Epithelial cell of prostate (primary cell): ENCODE measurements around the gene SNAP29.
"Not testable (repeated sequence)": the region's sequence is repeated elsewhere in the genome, so short reads cannot be mapped to it uniquely, and the experiment has no call there.

Experiments used
- DNase-seq: peaks from one replicate; pipeline ENCODE4 v3.0.0-alpha.2; 2011; ENCODE audit warnings: low read depth, low spot score
- H3K27ac ChIP-seq: fragments of 450-650 bp; 2 replicates; pipeline ENCODE4 v1.5.1; 2017; ENCODE audit warnings: mild to moderate bottlenecking

Gene SNAP29

DNA sequence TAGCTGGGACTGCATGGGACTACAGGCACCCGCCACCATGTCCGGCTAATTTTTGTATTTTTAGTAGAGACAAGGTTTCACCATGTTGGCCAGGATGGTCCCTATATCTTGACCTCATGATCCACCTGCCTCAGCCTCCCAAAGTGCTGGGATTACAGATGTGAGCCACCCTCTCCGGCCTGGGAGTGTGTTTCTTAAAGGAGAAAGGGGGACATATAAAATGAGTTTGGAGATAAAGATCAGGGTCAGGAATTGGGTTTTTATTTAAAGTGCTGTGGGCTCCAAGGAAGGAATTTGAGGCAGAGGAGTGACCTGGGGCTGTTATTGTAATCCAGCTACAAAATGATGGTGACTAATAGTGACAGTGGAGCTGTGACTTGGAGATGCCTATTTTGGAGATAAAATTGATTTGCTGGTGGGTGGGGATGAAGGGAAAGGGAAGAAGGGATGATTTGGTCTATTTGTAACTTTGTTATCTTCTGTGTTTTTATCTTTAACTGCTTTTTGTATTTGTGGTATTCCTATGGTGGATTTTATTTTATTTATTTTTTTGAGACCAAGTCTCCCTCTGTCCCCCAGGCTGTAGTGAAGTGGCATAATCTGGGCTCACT is 63.4 kb downstream of the SNAP29 start:
- DNase-seq: no peak
- no peak overlapping the region for H3K27ac ChIP-seq

DNA sequence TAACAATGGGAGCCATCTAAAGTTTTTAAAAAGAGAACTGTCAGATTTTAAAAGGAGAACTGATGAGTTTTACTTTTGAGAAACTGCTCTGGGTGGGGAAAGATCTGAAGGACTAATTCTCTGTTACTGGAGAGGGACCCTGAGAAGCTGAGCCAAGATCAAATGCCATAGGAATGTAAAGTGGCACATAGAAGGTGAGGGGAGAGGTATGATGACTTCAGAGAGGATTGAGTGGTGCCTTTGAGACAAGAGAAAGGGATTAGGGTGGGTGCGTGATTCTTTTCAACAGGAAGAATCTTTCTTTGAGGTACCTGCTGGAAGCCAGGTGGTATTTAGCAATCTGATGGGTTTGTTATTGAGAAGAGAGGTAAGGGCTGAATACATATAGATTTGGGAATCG is 67.4 kb downstream of the SNAP29 start:
- DNase-seq: no peak
- no peak overlapping the region for H3K27ac ChIP-seq

DNA sequence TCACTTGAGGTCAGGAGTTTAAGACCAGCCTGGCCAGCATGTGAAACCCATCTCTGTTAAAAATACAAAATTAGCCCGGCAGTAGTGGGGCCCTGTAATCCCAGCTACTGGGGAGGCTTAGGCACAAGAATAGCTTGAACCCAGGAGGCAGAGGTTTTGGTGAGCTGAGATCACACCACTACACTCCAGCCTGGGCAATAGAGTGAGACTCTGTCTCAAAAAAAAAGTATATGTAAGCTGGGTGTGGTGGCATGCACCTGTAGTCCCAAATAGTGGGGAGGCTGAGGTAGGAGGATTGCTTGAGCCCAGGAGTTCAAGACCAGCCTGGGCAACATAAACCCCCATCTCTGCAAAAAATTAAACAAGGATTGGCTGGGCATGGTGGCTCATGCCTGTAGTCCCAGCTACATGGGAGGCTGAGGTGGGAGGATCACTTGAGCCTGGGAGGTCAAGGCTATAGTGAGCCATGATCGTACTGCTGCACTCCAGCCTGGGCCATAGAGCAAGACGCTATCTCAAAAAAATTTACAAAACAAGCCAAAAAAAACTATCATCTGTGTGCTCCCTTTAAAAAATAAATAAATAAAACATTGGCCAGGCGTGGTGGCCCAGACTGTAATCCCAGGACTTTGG is 69.2 kb downstream of the SNAP29 start:
- no peak for DNase-seq
- no peak overlapping the region for H3K27ac ChIP-seq

DNA sequence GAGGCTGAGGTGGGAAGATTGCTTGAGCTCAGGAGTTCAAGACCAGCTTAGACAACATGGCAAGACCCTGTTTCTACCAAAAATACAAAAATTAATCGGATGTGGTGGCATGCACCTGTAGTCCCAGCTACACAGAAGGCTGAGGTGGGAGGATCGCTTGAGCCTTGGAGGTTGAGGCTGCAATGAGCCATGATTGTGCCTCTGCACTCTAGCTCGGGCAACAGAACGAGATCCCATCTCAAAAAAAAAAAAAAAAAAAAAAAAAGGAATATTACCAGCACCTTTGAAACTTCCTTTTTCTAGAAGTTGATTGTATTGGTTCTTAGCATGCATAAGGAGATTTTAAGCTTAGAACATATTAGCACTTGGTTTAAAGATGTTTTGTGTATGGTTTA is 69.8 kb downstream of the SNAP29 start:
- no peak for DNase-seq
- H3K27ac ChIP-seq: no peak overlapping the region

DNA sequence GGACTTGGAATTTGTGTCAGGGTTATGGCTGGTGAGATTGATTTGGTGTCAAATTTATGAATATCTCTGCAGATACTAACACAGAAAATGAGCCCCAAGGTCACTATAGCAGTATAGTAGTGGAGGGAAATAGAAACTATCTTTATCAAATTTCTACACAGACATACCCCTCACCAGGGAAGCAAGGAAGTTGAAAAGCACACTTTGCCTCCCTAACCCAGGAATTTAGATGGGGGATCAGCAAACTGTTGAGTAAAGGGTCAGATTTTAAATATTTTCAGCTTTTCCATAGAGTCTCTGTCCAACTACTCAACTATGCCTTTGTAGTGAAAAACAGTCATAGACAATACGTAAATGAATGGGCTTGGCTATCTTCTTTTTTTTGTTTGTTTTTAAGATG is 71.2 kb downstream of the SNAP29 start:
- no peak for DNase-seq
- H3K27ac ChIP-seq: no peak overlapping the region

DNA sequence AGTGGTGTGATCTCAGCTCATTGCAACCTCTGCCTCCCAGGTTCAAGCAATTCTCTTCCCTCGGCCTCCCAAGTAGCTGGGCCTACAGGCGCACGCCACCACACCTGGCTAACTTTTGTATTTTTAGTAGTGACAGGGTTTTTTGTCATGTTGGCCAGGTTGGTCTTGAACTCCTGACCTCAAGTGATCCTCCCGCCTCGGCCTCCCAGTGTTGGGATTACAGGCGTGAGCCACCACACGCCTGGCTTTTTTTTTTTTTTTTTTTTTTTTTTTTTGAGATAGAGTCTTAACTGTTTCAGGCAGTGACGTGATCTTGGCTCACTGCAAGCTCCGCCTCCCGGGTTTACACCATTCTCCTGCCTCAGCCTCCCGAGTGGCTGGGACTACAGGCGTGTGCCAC is 71.6 kb downstream of the SNAP29 start:
- not testable (repeated sequence) for H3K27ac ChIP-seq, DNase-seq

DNA sequence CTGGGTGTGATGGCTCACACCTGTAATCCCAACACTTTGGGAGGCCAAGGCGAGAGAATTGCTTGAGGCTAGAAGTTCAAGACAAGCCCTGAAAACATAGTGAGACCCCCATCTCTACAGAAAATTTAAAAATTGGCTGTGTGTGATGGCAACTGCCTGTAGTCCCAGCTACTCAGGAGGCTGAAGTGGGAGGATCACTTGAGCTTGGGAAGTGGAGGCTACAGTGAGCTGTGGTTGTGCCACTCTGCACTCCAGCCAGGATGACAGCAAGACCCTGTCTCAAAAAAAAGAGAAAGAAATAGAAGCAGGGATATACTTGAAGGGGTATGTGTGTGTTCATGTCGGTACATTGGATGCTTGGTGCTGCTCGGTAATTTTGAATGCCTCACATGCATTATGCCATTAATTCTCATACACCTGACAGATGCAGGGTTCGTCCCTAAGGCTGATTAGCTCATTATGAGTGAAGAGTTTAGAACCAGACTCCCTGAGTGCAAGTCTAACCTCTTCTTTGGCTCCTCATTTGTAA is 72.4 kb downstream of the SNAP29 start:
- no peak overlapping the region for H3K27ac ChIP-seq
- DNase-seq: no peak

DNA sequence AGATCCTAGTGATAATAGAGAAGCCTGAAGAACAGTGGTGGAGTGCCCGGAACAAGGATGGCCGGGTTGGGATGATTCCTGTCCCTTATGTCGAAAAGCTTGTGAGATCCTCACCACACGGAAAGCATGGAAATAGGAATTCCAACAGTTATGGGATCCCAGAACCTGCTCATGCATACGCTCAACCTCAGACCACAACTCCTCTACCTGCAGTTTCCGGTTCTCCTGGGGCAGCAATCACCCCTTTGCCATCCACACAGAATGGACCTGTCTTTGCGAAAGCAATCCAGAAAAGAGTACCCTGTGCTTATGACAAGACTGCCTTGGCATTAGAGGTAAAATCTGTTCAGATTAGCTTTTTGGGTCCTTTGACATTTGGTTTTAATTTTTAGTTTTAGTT is 75.1 kb downstream of the SNAP29 start:
- no peak overlapping the region for H3K27ac ChIP-seq
- DNase-seq: no peak

DNA sequence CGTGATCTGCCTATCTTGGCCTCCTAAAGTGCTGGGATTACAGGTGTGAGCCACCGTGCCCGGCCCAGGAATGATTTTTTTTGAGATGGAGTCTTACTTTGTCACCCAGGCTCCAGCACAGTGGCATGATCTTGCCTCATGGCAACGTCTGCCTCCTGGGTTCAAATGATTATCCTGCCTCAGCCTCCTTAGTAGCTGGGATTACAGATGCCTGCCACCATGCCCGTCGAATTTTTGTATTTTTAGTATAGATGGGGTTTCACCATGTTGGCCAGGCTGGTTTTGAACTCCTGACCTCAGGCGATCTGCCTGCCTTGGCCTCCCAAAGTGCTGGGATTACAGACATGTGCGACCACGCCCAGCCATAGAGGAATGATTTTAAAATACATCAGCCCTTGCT is 76.2 kb downstream of the SNAP29 start:
- DNase-seq, H3K27ac ChIP-seq: not testable (repeated sequence)

DNA sequence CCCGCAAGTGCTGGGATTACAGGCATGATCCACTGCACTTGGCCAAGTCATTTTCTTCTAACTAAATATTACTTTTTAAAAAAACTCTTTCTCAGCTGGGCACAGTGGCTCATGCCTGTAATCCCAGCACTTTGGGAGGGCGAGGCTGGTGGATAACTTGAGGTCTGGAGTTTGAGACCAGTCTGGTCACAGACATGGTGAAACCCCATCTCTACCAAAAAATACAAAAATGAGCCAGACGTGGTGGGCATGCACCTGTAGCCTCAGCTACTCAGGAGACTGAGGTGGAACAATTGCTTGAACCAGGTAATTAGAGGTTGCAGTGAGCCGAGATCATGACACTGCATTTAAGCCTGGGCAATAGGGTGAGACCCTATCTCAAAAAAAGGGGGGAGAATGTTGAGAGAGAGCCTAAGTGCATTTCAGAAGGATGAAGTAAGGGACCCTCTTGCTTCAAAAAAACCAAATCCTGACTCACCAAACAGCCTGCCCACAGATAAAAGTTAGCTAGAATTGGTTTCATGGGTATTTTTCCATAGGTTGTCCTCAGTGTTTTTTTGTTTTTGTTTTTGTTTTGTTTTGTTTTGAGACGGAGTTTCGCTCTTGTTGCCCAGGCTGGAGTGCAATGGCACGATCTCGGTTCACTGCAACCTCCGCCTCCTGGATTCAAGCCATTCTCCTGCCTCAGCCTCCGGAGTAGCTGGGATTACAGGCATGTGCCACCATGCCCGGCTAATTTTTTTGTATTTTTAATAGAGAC is 77.2 kb downstream of the SNAP29 start:
- H3K27ac ChIP-seq: peak overlapping the region; percentile 4
- not testable (repeated sequence) for DNase-seq

DNA sequence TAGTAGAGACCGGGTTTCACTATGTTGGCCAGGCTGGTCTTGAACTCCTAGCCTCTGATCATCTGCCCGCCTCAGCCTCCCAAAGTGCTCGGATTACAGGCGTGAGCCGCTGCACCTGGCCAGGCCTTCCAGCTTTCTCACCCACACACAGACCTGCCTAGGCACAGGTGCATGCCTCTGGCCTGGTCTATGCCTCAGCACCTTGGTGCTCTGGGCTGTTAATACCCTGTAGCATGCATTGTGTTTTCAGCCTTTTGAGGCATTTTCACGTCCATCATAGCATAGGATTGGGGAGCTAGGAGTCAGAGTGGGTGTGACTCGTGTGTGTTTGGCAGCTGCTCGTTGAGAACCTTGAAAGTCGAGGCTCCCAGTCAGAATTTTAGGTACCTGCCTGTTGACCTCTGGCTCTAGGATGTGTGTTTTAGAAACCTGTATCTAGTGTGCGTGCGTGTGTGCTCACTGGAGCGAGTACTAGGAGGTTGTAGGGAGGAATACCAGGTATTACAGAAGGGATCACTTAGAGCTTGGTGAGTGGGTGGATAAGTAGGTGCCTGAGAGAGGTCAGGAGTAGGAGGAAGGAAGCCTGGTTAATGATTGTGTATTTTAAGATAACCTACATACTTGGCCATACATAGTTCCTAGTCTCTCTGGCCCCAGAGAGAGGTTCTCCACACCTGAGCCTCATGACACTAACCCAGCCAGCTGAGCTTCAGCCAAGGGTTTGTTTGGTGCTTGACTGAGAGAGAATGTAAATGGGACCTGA is 78.4 kb downstream of the SNAP29 start:
- no peak for DNase-seq
- no peak overlapping the region for H3K27ac ChIP-seq

DNA sequence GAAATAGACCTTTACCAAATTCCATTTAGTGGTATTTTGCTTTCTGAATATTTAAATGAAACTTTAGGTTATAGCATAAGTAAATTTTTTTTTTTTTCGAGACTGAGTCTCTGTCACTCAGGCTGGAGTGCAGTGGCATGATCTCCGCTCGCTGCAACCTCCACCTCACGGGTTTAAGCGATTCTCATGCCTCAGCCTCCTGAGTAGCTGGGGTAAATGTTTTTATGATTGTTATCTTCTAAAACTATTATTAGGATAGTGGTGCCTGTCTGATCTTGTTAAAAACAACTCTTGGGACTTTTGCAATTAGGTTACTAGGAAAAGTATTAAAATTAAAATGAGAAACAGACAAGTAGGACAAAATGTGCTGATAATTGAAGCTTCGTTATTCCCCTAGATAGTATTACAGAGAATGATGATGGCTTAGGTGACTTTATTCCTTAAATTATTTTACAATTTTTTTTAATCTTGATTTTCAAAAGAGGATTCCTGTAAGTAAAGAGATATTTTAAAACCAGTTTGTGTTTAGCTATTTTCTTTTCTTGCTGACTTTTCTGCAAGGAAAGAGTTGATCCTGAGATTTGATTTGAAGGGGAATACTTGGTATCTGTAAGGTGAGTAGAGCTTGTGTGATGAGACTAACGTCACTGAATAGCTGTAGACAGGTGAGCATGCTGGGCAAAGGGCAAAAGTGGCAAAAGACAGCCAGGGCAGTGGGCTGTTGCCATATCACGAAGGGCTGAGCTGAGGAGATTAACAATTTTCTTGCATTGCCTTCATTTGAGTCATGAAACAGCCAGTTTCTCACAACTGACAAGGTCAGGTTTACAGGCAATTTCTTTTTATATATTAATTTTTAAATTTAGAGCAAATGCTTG is 79.2 kb downstream of the SNAP29 start:
- no peak for DNase-seq
- no peak overlapping the region for H3K27ac ChIP-seq

DNA sequence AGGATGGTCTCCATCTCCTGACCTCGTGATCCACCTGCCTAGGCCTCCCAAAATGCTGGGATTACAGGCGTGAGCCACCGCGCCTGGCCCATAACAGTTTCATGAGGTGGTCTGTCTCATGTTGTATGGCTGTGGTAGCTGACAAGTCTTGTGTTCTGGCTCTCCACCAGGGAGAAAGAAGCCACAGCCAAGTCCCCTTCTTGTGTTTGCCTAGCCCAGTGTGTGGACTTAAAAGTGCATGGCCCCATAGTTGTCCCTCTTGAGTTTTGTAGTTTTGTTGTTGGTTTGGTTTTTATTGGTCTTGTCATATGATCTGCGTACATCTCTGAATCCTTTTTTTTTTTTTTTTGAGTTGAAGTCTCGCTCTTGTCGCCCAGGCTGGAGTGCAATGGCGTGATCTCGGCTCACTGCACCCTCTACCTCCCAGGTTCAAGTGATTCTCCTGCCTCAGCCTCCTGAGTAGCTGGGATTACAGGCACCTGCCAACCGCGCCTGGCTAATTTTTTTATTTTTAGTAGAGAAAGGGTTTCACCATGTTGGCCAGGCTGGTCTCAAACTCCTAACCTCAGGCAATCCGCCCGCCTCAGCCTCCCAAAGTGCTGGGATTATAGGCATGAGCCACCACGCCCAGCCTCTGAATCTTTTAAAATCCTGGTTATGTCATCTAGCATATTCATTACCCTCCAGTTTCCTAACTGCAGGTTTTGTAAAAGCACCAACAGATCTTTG is 80.8 kb downstream of the SNAP29 start:
- not testable (repeated sequence) for DNase-seq
- H3K27ac ChIP-seq: peak overlapping the region; percentile 0

DNA sequence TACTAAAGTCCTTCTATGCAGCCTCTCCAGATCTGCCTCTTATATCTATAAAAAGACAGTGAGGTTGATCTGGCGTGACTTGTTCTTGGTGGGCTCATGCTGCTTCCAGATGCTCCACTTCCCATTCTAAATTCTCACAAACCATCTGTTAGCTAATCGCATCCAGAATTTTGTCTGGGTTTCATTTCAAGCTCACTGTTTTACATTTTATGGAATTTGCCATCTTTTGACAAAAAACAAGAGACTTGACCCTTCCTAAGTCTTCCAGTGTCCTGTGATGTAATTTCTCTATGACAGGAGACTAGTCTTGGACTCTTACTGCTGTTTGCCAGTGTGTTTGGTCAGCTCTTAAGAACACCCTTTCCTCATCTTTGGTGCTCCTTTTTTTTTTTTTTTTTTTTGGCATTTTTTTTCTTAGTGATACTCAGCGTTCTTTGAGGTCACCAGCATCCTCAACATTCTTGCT is 81.4 kb downstream of the SNAP29 start:
- peak overlapping the region; percentile 0 for H3K27ac ChIP-seq
- no peak for DNase-seq
